Adrenal gland (tissue), 12 donors: ENCODE measurements around the gene PKP1. TPM values are rescaled to one million over a fixed set of nuclear protein-coding genes. Genes with fewer than 3 reads are reported as not detected.

Experiments
- DNase-seq, 7 donors: peaks; one replicate each; pipeline ENCODE4 v3.0.0-alpha.2; 2019 to 2020
- H3K27ac ChIP-seq, 5 donors: fragments of 200-600 bp; sonication (generic) in 4 of 5; 1 replicate in 3 of 5; 2 replicates in 2 of 5; pipeline versions ENCODE4 v1.5.1 to v1.8.0; 2016 to 2020; ENCODE audit warnings: mild to moderate bottlenecking in 1 of 5
- H3K27me3 ChIP-seq: fragments of 200-600 bp; 2 replicates; pipeline ENCODE4 v1.8.0; 2021
- H3K36me3 ChIP-seq, 2 donors: fragments of 200-600 bp; replicated peaks in 1 of 2; 1 replicate in 1 of 2; 2 replicates in 1 of 2; pipeline versions ENCODE4 v1.5.1 to v1.8.0; 2018 to 2022
- H3K4me1 ChIP-seq, 2 donors: fragments of 200-600 bp; replicated peaks in 1 of 2; 1 replicate in 1 of 2; 2 replicates in 1 of 2; pipeline versions ENCODE4 v1.5.1 to v1.8.0; 2018 to 2021
- H3K4me3 ChIP-seq, 4 donors: fragments of 200-600 bp; sonication (generic) in 3 of 4; one replicate each; pipeline ENCODE4 v1.5.1; 2016 to 2018
- H3K9me3 ChIP-seq, 3 donors: fragments of 200-600 bp; sonication (generic) in 1 of 3; replicated peaks in 1 of 3; 1 replicate in 2 of 3; 2 replicates in 1 of 3; pipeline versions ENCODE4 v1.5.1 to v1.8.0; 2016 to 2021
- POLR2A ChIP-seq, 2 donors: fragments of 450-650 bp; IDR thresholded peaks; one replicate each; pipeline ENCODE4 v1.6.1; 2017; ENCODE audit warnings: antibody characterized with exemption in 2 of 2, mild to moderate bottlenecking in 2 of 2, moderate library complexity in 1 of 2
- WGBS, 4 donors: extraction: QIAGEN DNeasy Blood & Tissue Kit in 2 of 4; methylation state at CpG; one replicate each; pipeline versions ENCODE4 v1.1.5 to v1.1.7; 2013 to 2017; 5-methylcytosine and 5-hydroxymethylcytosine counted together
- intact Hi-C, 2 donors: fragments of 100-400 bp; cut with DNase I; formaldehyde crosslinking; loops; one replicate each; pipeline versions ENCODE4 v1.14.1 to v1.15.0; 2022 to 2023
- polyA plus RNA-seq, 3 donors: library from polyadenylated mRNA; stranded (reverse); fragments of 200-250 nt in 2 of 3; fragments of 350-450 nt in 1 of 3; fragmentation: Illumina TruSeq in 1 of 3; extraction: RNeasy Lipid Tissue Mini Kit (QIAGEN cat#74804) in 1 of 3; gene quantifications; one replicate each; pipeline ENCODE4 v1.2.3, GENCODE V29; 2013 to 2014
- total RNA-seq, 9 donors: library from RNA; depleted of rRNA in 4 of 9; stranded (reverse); fragments of >200 nt in 4 of 9; fragments of 120-200 nt in 1 of 9; fragmentation: NEBNext Ultra II Directional in 1 of 9; extraction: Animal tissue kit (Norgen Biotek cat#: 25700) in 1 of 9; gene quantifications; one replicate each; pipeline versions ENCODE4 v1.1.0 to v1.2.4, GENCODE V29; 2013 to 2023
- TF ChIP-seq, protein P1 (sequence below), 6 experiments: fragments of 450-650 bp in 4 of 6; fragments of 200-600 bp in 2 of 6; sonication (generic) in 1 of 6; IDR thresholded peaks; 1 replicate in 5 of 6; 2 replicates in 1 of 6; pipeline versions ENCODE4 v1.5.1 to v1.8.0; 2016 to 2021; ENCODE audit warnings: antibody characterized with exemption in 6 of 6, mild to moderate bottlenecking in 2 of 6, moderate library complexity in 1 of 6
- donor health status: healthy with polysubstance abuse.
- donor health status: Bipolar disorder and iron deficiency.
- donor health status: DM: yes; HTN: yes; CAD: no.
- donor health status: DM: no; HTN: no; CAD: no.
- donor health status: DM: no; HTN: no; CAD: no.
- donor health status: DM: yes; HTN: yes; CAD: no.

PKP1 gene
- total and polyA plus RNA-seq, 12 donors: 0.06 to 0.98 (median 0.24) TPM; not detected in 2

DNA sequence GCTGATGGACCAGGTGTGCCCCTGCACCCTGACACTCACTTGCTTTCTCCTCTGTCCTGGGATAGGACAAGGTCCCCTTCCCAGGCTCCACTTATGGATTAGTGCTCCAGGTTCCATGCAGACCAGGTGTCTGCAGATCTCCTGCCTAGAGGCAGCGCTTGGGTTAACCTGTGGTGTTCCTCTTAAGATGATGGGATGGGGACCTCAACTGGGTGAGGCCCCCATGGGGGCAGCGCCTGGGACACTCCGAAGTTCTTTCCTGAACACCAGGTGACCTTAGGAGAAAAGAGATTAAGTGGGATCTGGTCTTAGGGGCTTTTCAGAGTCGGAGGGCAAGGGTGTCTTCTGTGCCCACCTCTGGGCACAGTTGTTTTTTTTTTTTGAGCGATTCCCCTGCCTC, 72.9 kb downstream of the PKP1 start:
- no peak for DNase-seq
- no peak overlapping the region for H3K27ac ChIP-seq
- peaks cover 5% of the 10 kb centered on the region for H3K27me3 ChIP-seq
- TF ChIP-seq, protein P1, sequence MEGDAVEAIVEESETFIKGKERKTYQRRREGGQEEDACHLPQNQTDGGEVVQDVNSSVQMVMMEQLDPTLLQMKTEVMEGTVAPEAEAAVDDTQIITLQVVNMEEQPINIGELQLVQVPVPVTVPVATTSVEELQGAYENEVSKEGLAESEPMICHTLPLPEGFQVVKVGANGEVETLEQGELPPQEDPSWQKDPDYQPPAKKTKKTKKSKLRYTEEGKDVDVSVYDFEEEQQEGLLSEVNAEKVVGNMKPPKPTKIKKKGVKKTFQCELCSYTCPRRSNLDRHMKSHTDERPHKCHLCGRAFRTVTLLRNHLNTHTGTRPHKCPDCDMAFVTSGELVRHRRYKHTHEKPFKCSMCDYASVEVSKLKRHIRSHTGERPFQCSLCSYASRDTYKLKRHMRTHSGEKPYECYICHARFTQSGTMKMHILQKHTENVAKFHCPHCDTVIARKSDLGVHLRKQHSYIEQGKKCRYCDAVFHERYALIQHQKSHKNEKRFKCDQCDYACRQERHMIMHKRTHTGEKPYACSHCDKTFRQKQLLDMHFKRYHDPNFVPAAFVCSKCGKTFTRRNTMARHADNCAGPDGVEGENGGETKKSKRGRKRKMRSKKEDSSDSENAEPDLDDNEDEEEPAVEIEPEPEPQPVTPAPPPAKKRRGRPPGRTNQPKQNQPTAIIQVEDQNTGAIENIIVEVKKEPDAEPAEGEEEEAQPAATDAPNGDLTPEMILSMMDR (IDR thresholded peaks at IDR 0.05): no peak
- no peak for TF ChIP-seq POLR2A (IDR thresholded peaks at IDR 0.05)
- H3K4me3 ChIP-seq: no peak overlapping the region
- intact Hi-C loops: loop anchor here in 1 of 2 donors (5.0 kb wide), 1 partner anchor 99 kb away; no protein-coding TSS in a partner anchor
- no peaks in the 10 kb centered on the region for H3K36me3 ChIP-seq
- H3K9me3 ChIP-seq: no peaks in the 10 kb centered on the region
- H3K4me1 ChIP-seq: no peaks in the 10 kb centered on the region
- 89 to 92% (median 90%) methylated on average over 5 of the region's 5 CpGs for WGBS, 4 donors

DNA sequence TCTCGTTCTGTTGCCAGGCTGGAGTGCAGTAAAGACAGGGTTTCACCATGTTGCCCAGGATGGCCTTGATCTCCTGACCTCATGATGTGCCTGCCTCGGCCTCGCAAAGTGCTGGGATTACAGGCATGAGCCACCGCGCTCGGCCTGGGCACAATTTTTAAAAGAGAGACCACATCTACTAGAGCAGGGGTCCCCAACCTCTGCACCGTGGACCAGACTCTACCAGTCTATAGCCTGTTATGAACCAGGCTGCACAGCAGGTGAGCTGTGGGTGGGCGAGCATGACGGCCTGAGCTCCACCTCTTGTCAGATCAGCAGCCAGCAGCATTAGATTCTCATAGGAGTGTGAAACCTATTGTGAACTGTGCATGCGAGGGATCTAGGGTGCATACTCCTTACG, 73.4 kb downstream of the PKP1 start:
- DNase-seq: no peak
- Histone ChIP-seq H3K9me3 (no peaks in the 10 kb centered on the region), H3K27ac (no peak overlapping the region), H3K4me3 (no peak overlapping the region), H3K27me3 (peaks cover 5% of the 10 kb centered on the region), H3K4me1 (no peaks in the 10 kb centered on the region), H3K36me3 (no peaks in the 10 kb centered on the region)
- intact Hi-C loops: loop anchor here in 1 of 2 donors (5.0 kb wide), 1 partner anchor 99 kb away; no protein-coding TSS in a partner anchor
- 61 to 85% (median 79%) methylated on average over 4 to 11 of the region's 11 CpGs for WGBS, 4 donors
- TF ChIP-seq, protein P1 (IDR thresholded peaks at IDR 0.05): no peak
- TF ChIP-seq POLR2A (IDR thresholded peaks at IDR 0.05): no peak

DNA sequence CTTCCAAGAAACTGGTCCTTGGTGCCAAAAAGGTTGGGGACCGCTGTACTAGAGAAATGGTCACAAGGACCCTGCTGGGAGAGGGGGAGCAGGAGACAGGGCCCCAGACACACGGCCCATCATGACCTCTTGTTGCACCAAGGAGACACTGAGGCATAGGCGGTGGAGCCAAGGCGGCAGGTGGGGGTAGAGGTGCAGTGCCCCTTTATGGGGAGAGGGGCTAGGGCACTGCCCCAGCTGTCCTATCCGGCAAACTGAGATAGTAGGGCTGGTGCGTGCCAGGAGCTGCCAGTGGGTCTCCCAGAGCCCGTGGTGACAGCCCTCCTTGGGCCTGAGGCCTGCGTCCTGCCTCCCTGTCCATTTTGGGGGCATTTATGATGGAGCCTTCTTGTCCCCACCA, 73.9 kb downstream of the PKP1 start:
- intact Hi-C loops: loop anchor here in 1 of 2 donors (5.0 kb wide), 1 partner anchor 100 kb away; no protein-coding TSS in a partner anchor
- Histone ChIP-seq H3K27me3 (peaks cover 5% of the 10 kb centered on the region), H3K4me3 (no peak overlapping the region), H3K36me3 (no peaks in the 10 kb centered on the region), H3K4me1 (no peaks in the 10 kb centered on the region), H3K9me3 (no peaks in the 10 kb centered on the region), H3K27ac (no peak overlapping the region)
- 89 to 94% (median 92%) methylated on average over 4 to 8 of the region's 8 CpGs for WGBS, 4 donors
- no peak for DNase-seq
- TF ChIP-seq POLR2A (IDR thresholded peaks at IDR 0.05): no peak
- TF ChIP-seq, protein P1 (IDR thresholded peaks at IDR 0.05): no peak

DNA sequence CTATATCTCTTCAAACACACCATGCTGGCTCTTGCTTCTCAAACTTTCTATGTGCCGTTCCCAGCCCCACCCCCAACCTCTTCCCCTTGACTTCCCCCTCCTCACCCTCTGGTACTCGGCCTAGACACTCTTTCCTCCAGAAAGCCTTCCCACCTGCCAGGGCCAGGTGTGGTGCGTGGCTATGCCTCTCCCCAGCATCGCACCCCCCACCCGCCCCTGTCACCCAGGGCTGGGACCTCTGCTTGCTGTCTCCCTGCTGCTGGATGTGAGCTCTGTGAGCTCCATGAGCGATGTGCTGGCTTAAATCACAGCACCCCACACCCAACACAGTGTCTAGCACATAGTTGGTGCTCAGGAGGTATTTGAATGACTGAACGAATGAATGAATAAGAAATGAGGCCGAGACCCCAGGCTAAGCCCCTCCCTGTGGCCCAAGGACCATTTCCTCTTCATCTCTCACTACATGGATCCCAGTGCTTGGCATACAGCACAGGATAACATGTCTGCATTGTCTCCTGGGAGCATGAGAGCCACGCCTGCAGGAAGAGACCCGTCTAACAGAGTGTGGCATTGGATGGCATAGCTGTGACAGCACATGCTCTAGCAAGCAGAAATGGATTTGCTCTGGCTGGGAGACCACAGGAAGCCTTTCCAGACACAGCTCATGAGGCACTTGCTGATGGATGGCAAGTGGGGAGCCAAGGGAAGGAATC, 74.5 kb downstream of the PKP1 start:
- H3K27me3 ChIP-seq: peaks cover 5% of the 10 kb centered on the region
- intact Hi-C loops: loop anchor here in 1 of 2 donors (5.0 kb wide), 1 partner anchor 100 kb away; no protein-coding TSS in a partner anchor
- TF ChIP-seq, protein P1 (IDR thresholded peaks at IDR 0.05): no peak
- no peak for TF ChIP-seq POLR2A (IDR thresholded peaks at IDR 0.05)
- H3K9me3 ChIP-seq: no peaks in the 10 kb centered on the region
- no peak for DNase-seq
- H3K36me3 ChIP-seq: no peaks in the 10 kb centered on the region
- no peak overlapping the region for H3K4me3 ChIP-seq
- no peaks in the 10 kb centered on the region for H3K4me1 ChIP-seq
- H3K27ac ChIP-seq: no peak overlapping the region
- WGBS, 4 donors: 66 to 84% (median 79%) methylated on average over 6 to 10 of the region's 10 CpGs
